B cell (primary cell): ENCODE results near the gene DNAJA4. TPM values are rescaled to one million over a fixed set of nuclear protein-coding genes. Genes with fewer than 3 reads are reported as not detected.

Source experiments
- ATAC-seq: fragments of 200-7000 bp; cut with Tn5 transposase; one replicate; pipeline ENCODE4 v1.10.0; 2021; ENCODE audit warnings: low read depth, mild to moderate bottlenecking, moderate number of reproducible peaks, moderate library complexity
- CTCF ChIA-PET: fragments of 350-600 bp; sonication (Branson Sonifier 250); formaldehyde crosslinking; loops from one replicate; lab custom pipeline; 2021; ENCODE audit warnings: antibody characterized with exemption, inconsistent platforms; lab: Charles Lee
- POLR2A ChIA-PET: fragments of 350-600 bp; sonication (Branson Sonifier 250); formaldehyde crosslinking; loops from one replicate; lab custom pipeline; 2021; ENCODE audit warnings: antibody characterized with exemption; lab: Charles Lee
- DNase-seq: peaks from one replicate; pipeline ENCODE4 v3.0.0; 2013
- H2AFZ ChIP-seq: 2 replicates; pipeline ENCODE4 v1.6.1; 2012; ENCODE audit warnings: mild to moderate bottlenecking, low read depth, low read length; ENCODE audit not compliant: insufficient read depth, poor library complexity, severe bottlenecking
- H3K27ac ChIP-seq, 2 donors: 1 replicate in 1 of 2; 2 replicates in 1 of 2; pipeline ENCODE4 v1.5.1; 2012 to 2013; ENCODE audit warnings: low read length in 2 of 2, mild to moderate bottlenecking in 2 of 2, moderate library complexity in 1 of 2
- H3K27me3 ChIP-seq, 4 experiments: fragments of 200-600 bp in 1 of 4; sonication (generic) in 1 of 4; replicated peaks in 1 of 4; 1 replicate in 2 of 4; 2 replicates in 2 of 4; pipeline versions ENCODE4 v1.6.1 to v1.7.0; 2013 to 2016; ENCODE audit warnings: low read length in 3 of 4, mild to moderate bottlenecking in 2 of 4, mixed read lengths in 1 of 4, moderate library complexity in 1 of 4; ENCODE audit not compliant: insufficient read depth in 4 of 4, control insufficient read depth in 3 of 4; ENCODE audit errors: control extremely low read depth in 1 of 4
- H3K36me3 ChIP-seq, 2 experiments: replicated peaks in 1 of 2; 1 replicate in 1 of 2; 2 replicates in 1 of 2; pipeline versions ENCODE4 v1.6.1 to v1.7.1; 2013; ENCODE audit warnings: low read length in 1 of 2; ENCODE audit not compliant: insufficient read depth in 2 of 2, control insufficient read depth in 1 of 2; ENCODE audit errors: control extremely low read depth in 1 of 2, extremely low read depth in 1 of 2
- H3K4me1 ChIP-seq, 2 donors: fragments of 200-600 bp in 1 of 2; sonication (generic) in 1 of 2; 1 replicate in 1 of 2; 2 replicates in 1 of 2; pipeline versions ENCODE4 v1.5.1 to v1.6.1; 2013 to 2017; ENCODE audit warnings: low read length in 2 of 2; ENCODE audit not compliant: control insufficient read depth in 2 of 2, insufficient read depth in 2 of 2
- H3K4me2 ChIP-seq: replicated peaks from 2 replicates; pipeline ENCODE3; 2012; ENCODE audit warnings: mild to moderate bottlenecking, low read depth, low read length; ENCODE audit not compliant: poor library complexity, severe bottlenecking
- H3K4me3 ChIP-seq, 5 experiments: fragments of 200-600 bp in 1 of 5; sonication (generic) in 1 of 5; 1 replicate in 3 of 5; 2 replicates in 2 of 5; pipeline versions ENCODE4 v1.5.1 to v1.7.0; 2011 to 2016; ENCODE audit warnings: low read length in 4 of 5, mild to moderate bottlenecking in 4 of 5, low read depth in 2 of 5, control low read depth in 1 of 5, moderate library complexity in 1 of 5; ENCODE audit not compliant: insufficient read depth in 1 of 5; ENCODE audit errors: control extremely low read depth in 1 of 5, extremely low read depth in 1 of 5
- H3K79me2 ChIP-seq: fragments of 200-600 bp; sonication (generic); one replicate; pipeline ENCODE4 v1.6.0; 2016; ENCODE audit warnings: low read length; ENCODE audit not compliant: control insufficient read depth, insufficient read depth
- H3K9ac ChIP-seq: fragments of 200-600 bp; sonication (generic); 2 replicates; pipeline ENCODE4 v1.6.1; 2017; ENCODE audit warnings: mild to moderate bottlenecking, low read length, moderate library complexity
- H3K9me3 ChIP-seq, 3 donors: one replicate each; pipeline versions ENCODE4 v1.6.1 to v1.7.1; 2013; ENCODE audit warnings: low read length in 2 of 3; ENCODE audit not compliant: control insufficient read depth in 2 of 3, insufficient read depth in 1 of 3; ENCODE audit errors: control extremely low read depth in 1 of 3
- H4K20me1 ChIP-seq: 2 replicates; pipeline ENCODE4 v1.6.0; 2012; ENCODE audit warnings: mild to moderate bottlenecking, low read length; ENCODE audit not compliant: insufficient read depth, control insufficient read depth, poor library complexity, severe bottlenecking
- H3K27ac Mint-ChIP-seq: one replicate; pipeline ENCODE4 v1.8.0; 2021; ENCODE audit warnings: mixed read lengths
- H3K27me3 Mint-ChIP-seq: one replicate; pipeline ENCODE4 v1.8.0; 2021; ENCODE audit warnings: mixed read lengths
- H3K4me1 Mint-ChIP-seq: one replicate; pipeline ENCODE4 v1.8.0; 2021; ENCODE audit warnings: mixed read lengths
- H3K4me3 Mint-ChIP-seq: one replicate; pipeline ENCODE4 v1.8.0; 2021; ENCODE audit warnings: mixed read lengths
- H3K9me3 Mint-ChIP-seq: one replicate; pipeline ENCODE4 v1.8.0; 2022; ENCODE audit warnings: mixed read lengths; ENCODE audit not compliant: insufficient read depth
- CTCF ChIP-seq: fragments of 200-600 bp; IDR thresholded peaks from one replicate; pipeline ENCODE4 v1.8.0; 2022; ENCODE audit warnings: antibody characterized with exemption, mild to moderate bottlenecking
- EZH2 ChIP-seq: IDR thresholded peaks from 2 replicates; pipeline ENCODE4 v1.6.1; 2012; ENCODE audit warnings: borderline replicate concordance, low read depth, mild to moderate bottlenecking, moderate library complexity, low read length; ENCODE audit not compliant: insufficient read depth, poor library complexity, severe bottlenecking
- WGBS: methylation state at CpG from one replicate; pipeline ENCODE4 v1.1.5; 2013; ENCODE audit warnings: missing lambda C conversion rate; ENCODE audit not compliant: insufficient coverage; 5-methylcytosine and 5-hydroxymethylcytosine counted together
- intact Hi-C: fragments of 100-400 bp; cut with micrococcal nuclease; formaldehyde crosslinking; loops from one replicate; pipeline ENCODE4 v1.10.0; 2022
- polyA plus RNA-seq: library from polyadenylated mRNA; depleted of rRNA; stranded (reverse); fragments of >200 nt; gene quantifications from 2 replicates; pipeline ENCODE4 v1.2.3, GENCODE V29; 2012
- total RNA-seq, 2 donors: library from RNA; stranded (reverse); fragments of 120-200 nt in 1 of 2; gene quantifications; 1 replicate in 1 of 2; 2 replicates in 1 of 2; pipeline versions ENCODE4 v1.2.3 to v1.2.4, GENCODE V29; 2013 to 2022

DNAJA4 gene
- total and polyA plus RNA-seq, 2 donors (not counting 1 experiment from before 2014, with no cell fraction given), result 13.2 to 20.0 TPM

GRCh38 chr15:78302579-78303312 lies 38.4 kb downstream of the DNAJA4 start:
- 75% methylated on average over 1 of the region's 5 CpGs for WGBS
- ChIA-PET CTCF (no interaction called here), POLR2A (no interaction called here)
- Histone ChIP-seq H3K27me3 (peaks cover 0 to 5% (median 0%) of the 10 kb centered on the region in 4 experiments), H3K4me3 (no peak overlapping the region), H3K36me3 (no peaks in the 10 kb centered on the region), H3K4me2 (no peak overlapping the region), H3K9ac (no peak overlapping the region), H4K20me1 (no peaks in the 10 kb centered on the region), H2AFZ (no peak overlapping the region), H3K9me3 (no peaks in the 10 kb centered on the region), H3K79me2 (peaks cover 8% of the 10 kb centered on the region), H3K27ac (no peak overlapping the region), H3K4me1 (peaks cover 10 to 11% of the 10 kb centered on the region in 2 donors)
- Mint-ChIP-seq H3K4me3 (no peak overlapping the region), H3K27ac (no peak overlapping the region), H3K9me3 (no peaks in the 10 kb centered on the region), H3K4me1 (peaks cover 19% of the 10 kb centered on the region), H3K27me3 (peaks cover 15% of the 10 kb centered on the region)
- intact Hi-C loops, result no loop called here
- DNase-seq (no peak), ATAC-seq (no peak)
- no peak for TF ChIP-seq CTCF
- no peak for TF ChIP-seq EZH2
